BLaER1 (cell line): Measurements from ENCODE around the gene CEP135.
"Not testable (repeated sequence)": the region's sequence is repeated elsewhere in the genome, so short reads cannot be mapped to it uniquely, and the experiment has no call there.

Source experiments
- H3K27ac ChIP-seq: shearing (Covaris generic); formaldehyde crosslinking; 2 replicates; pipeline ENCODE4 v1.8.1; 2022
- H3K27me3 ChIP-seq: shearing (Covaris generic); formaldehyde crosslinking; 2 replicates; pipeline ENCODE4 v1.8.1; 2022
- H3K36me3 ChIP-seq: shearing (Covaris generic); formaldehyde crosslinking; 2 replicates; pipeline ENCODE4 v1.8.1; 2022
- H3K4me1 ChIP-seq: shearing (Covaris generic); formaldehyde crosslinking; 2 replicates; pipeline ENCODE4 v1.8.1; 2022
- H3K4me2 ChIP-seq: shearing (Covaris generic); formaldehyde crosslinking; 2 replicates; pipeline ENCODE4 v1.8.1; 2022
- H3K4me3 ChIP-seq: shearing (Covaris generic); formaldehyde crosslinking; 2 replicates; pipeline ENCODE4 v1.8.1; 2022
- H3K9ac ChIP-seq: shearing (Covaris generic); formaldehyde crosslinking; 2 replicates; pipeline ENCODE4 v1.8.1; 2022
- H3K9me3 ChIP-seq: shearing (Covaris generic); formaldehyde crosslinking; 2 replicates; pipeline ENCODE4 v1.8.1; 2022
- H4K20me1 ChIP-seq: shearing (Covaris generic); formaldehyde crosslinking; 2 replicates; pipeline ENCODE4 v1.8.1; 2022
- Cebpa-rat ChIP-seq: shearing (Covaris generic); IDR thresholded peaks from 2 replicates; pipeline ENCODE4 v1.8.1; 2022

Gene CEP135

DNA sequence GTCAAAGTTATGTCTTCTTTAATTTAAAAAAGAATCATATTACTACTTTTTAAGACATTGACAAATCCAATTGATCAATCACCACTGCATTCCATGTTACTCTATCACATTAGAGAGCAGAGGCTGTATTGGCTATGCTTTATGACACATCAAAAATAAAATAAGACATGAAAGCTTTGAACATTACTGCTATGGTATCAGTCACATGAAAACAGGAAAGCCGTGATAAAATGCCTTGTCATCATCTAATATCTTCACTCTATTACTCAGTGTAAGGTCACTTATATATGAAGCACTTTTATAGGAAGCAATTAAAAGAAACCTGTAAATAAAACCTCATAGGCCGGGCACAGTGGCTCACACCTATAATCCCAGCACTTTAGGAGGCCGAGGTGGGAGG is 27.7 kb upstream of the CEP135 start:
- H3K36me3 ChIP-seq = no peaks in the 10 kb centered on the region
- no peaks in the 10 kb centered on the region for H3K9me3 ChIP-seq
- H3K4me3 ChIP-seq = no peak overlapping the region
- H3K9ac ChIP-seq = no peak overlapping the region
- no peaks in the 10 kb centered on the region for H4K20me1 ChIP-seq
- H3K27me3 ChIP-seq = no peaks in the 10 kb centered on the region
- TF ChIP-seq Cebpa-rat = no peak
- no peaks in the 10 kb centered on the region for H3K4me1 ChIP-seq
- H3K4me2 ChIP-seq = no peak overlapping the region
- no peak overlapping the region for H3K27ac ChIP-seq

- H3K4me3 ChIP-seq = no peak overlapping the region
- no peak overlapping the region for H3K4me2 ChIP-seq
- no peak overlapping the region for H3K9ac ChIP-seq
- H3K36me3 ChIP-seq = no peaks in the 10 kb centered on the region
- H3K27ac ChIP-seq = no peak overlapping the region
- H3K4me1 ChIP-seq = no peaks in the 10 kb centered on the region
- no peaks in the 10 kb centered on the region for H4K20me1 ChIP-seq
- TF ChIP-seq Cebpa-rat = no peak
- H3K27me3 ChIP-seq = no peaks in the 10 kb centered on the region
- H3K9me3 ChIP-seq = no peaks in the 10 kb centered on the region
Observed at GRCh38 chr4:55925241-55925640, 23.5 kb upstream of the CEP135 start.

GRCh38 chr4:55926610-55927009 is 22.1 kb upstream of the CEP135 start:
- no peaks in the 10 kb centered on the region for H4K20me1 ChIP-seq
- no peak overlapping the region for H3K4me2 ChIP-seq
- H3K9ac ChIP-seq = no peak overlapping the region
- no peaks in the 10 kb centered on the region for H3K4me1 ChIP-seq
- H3K36me3 ChIP-seq = no peaks in the 10 kb centered on the region
- no peak overlapping the region for H3K27ac ChIP-seq
- no peak overlapping the region for H3K4me3 ChIP-seq
- no peak for TF ChIP-seq Cebpa-rat
- no peaks in the 10 kb centered on the region for H3K27me3 ChIP-seq
- H3K9me3 ChIP-seq = no peaks in the 10 kb centered on the region

GRCh38 chr4:55927803-55928437 is 20.8 kb upstream of the CEP135 start:
- Histone ChIP-seq H3K4me2 (no peak overlapping the region), H3K9ac (no peak overlapping the region), H4K20me1 (no peaks in the 10 kb centered on the region), H3K36me3 (no peaks in the 10 kb centered on the region), H3K4me3 (no peak overlapping the region), H3K9me3 (no peaks in the 10 kb centered on the region), H3K27me3 (no peaks in the 10 kb centered on the region), H3K27ac (no peak overlapping the region), H3K4me1 (no peaks in the 10 kb centered on the region)
- TF ChIP-seq Cebpa-rat = no peak

GRCh38 chr4:55928846-55929245 is 19.9 kb upstream of the CEP135 start:
- Histone ChIP-seq H3K27me3 (no peaks in the 10 kb centered on the region), H4K20me1 (no peaks in the 10 kb centered on the region), H3K9me3 (no peaks in the 10 kb centered on the region), H3K9ac (no peak overlapping the region), H3K4me2 (no peak overlapping the region), H3K4me1 (no peaks in the 10 kb centered on the region), H3K27ac (no peak overlapping the region), H3K4me3 (no peak overlapping the region), H3K36me3 (no peaks in the 10 kb centered on the region)
- TF ChIP-seq Cebpa-rat = no peak

GRCh38 chr4:55931043-55931442 is 17.7 kb upstream of the CEP135 start:
- Histone ChIP-seq H3K4me2 (no peak overlapping the region), H3K9me3 (peaks cover 4% of the 10 kb centered on the region; the same call in 1 of the 2 replicates), H3K36me3 (no peaks in the 10 kb centered on the region), H3K27ac (no peak overlapping the region), H3K4me1 (no peaks in the 10 kb centered on the region), H3K9ac (no peak overlapping the region), H4K20me1 (no peaks in the 10 kb centered on the region), H3K27me3 (no peaks in the 10 kb centered on the region), H3K4me3 (no peak overlapping the region)
- no peak for TF ChIP-seq Cebpa-rat

GRCh38 chr4:55931833-55932232 is 16.9 kb upstream of the CEP135 start:
- Histone ChIP-seq H3K4me1 (no peaks in the 10 kb centered on the region), H3K4me3 (no peak overlapping the region), H4K20me1 (no peaks in the 10 kb centered on the region), H3K9ac (no peak overlapping the region), H3K27ac (no peak overlapping the region), H3K36me3 (no peaks in the 10 kb centered on the region), H3K4me2 (no peak overlapping the region), H3K9me3 (peaks cover 8% of the 10 kb centered on the region), H3K27me3 (no peaks in the 10 kb centered on the region)
- TF ChIP-seq Cebpa-rat = no peak

DNA sequence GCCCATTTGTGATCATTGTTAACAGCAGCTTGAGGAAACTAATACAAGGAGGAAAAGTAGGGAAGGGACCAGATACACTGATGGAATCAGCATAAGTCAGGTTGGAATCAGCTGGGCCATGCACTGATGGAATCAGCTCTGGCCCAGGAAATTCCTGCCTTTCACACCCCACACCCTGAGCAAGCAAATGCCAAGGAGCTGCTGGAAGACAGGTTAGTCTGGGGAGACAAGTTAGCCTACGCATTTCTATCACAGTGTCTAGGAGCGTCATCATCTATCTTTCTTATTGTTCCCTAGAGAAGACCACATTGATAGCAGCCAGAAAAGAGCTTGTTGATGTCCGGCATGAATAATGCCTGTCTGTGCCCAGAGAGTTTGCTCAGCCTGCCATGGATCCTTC is 16.2 kb upstream of the CEP135 start:
- H3K4me2 ChIP-seq = no peak overlapping the region
- H3K36me3 ChIP-seq = no peaks in the 10 kb centered on the region
- peaks cover 15% of the 10 kb centered on the region for H3K9me3 ChIP-seq
- H3K4me1 ChIP-seq = no peaks in the 10 kb centered on the region
- no peaks in the 10 kb centered on the region for H4K20me1 ChIP-seq
- no peak for TF ChIP-seq Cebpa-rat
- H3K27me3 ChIP-seq = no peaks in the 10 kb centered on the region
- H3K4me3 ChIP-seq = no peak overlapping the region
- no peak overlapping the region for H3K9ac ChIP-seq
- no peak overlapping the region for H3K27ac ChIP-seq

- Histone ChIP-seq H3K36me3 (no peaks in the 10 kb centered on the region), H3K9me3 (peaks cover 18% of the 10 kb centered on the region), H3K27ac (no peak overlapping the region), H3K27me3 (no peaks in the 10 kb centered on the region), H4K20me1 (no peaks in the 10 kb centered on the region), H3K4me3 (no peak overlapping the region), H3K4me1 (no peaks in the 10 kb centered on the region), H3K4me2 (no peak overlapping the region), H3K9ac (no peak overlapping the region)
- no peak for TF ChIP-seq Cebpa-rat
Observed at GRCh38 chr4:55933611-55934010, 15.1 kb upstream of the CEP135 start.

GRCh38 chr4:55935907-55936306 is 12.8 kb upstream of the CEP135 start:
- not testable (repeated sequence) for H3K27ac ChIP-seq, H3K36me3 ChIP-seq, H3K4me1 ChIP-seq, H4K20me1 ChIP-seq, H3K4me2 ChIP-seq, H3K9ac ChIP-seq, H3K4me3 ChIP-seq, H3K27me3 ChIP-seq
- H3K9me3 ChIP-seq = peaks cover 18% of the 10 kb centered on the region

GRCh38 chr4:55938481-55938880 is 10.3 kb upstream of the CEP135 start:
- no peaks in the 10 kb centered on the region for H3K27me3 ChIP-seq
- no peak for TF ChIP-seq Cebpa-rat

More at GRCh38 chr4:55938481-55938880, 10.3 kb upstream of the CEP135 start:
- Histone ChIP-seq H3K36me3 (no peaks in the 10 kb centered on the region), H4K20me1 (no peaks in the 10 kb centered on the region), H3K27ac (no peak overlapping the region), H3K4me2 (no peak overlapping the region), H3K9ac (no peak overlapping the region), H3K4me1 (no peaks in the 10 kb centered on the region), H3K4me3 (no peak overlapping the region), H3K9me3 (peaks cover 18% of the 10 kb centered on the region)
